ENCODE results near the gene MUSK.

Gene MUSK

DNA sequence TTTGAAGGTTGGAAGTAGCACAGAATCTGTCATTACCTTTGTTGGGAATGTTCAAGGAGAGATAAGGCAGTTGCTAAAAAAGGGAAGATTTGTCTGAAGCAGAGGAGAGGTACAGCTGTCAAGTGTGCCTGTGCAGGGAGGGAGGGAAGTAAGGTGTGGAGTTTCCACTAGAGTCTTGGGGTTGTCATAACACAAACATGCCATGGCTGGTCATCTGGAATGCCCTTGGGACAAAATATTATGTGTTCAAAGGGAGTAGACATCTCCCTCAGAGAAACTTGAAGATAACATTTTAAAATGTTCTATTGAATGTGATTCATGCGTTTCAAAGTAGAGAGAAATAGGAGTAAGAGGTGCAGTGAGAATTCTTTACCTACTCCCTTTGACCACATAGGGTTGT lies 95.0 kb downstream of the MUSK start:
- Histone ChIP-seq H3K9me3 (ENCODE audit: control insufficient read depth, insufficient read depth, low read depth, low read length) (0 out of 2 replicates have a peak, but pooled peaks cover 3% of the 10 kb centered on the region), H3K9ac (ENCODE audit: low read length) (no peak overlapping the region), H3K4me1 (ENCODE audit: control insufficient read depth, insufficient read depth, low read length) (no peaks in the 10 kb centered on the region), H3K4me3 (ENCODE audit: low read depth, low read length) (no peak overlapping the region), H3K27me3 (ENCODE audit: control insufficient read depth, insufficient read depth, low read length) (no peaks in the 10 kb centered on the region), H3K27ac (ENCODE audit: low read depth, low read length) (no peak overlapping the region), H3K36me3 (ENCODE audit: control insufficient read depth, insufficient read depth, low read length) (no peaks in the 10 kb centered on the region)

DNA sequence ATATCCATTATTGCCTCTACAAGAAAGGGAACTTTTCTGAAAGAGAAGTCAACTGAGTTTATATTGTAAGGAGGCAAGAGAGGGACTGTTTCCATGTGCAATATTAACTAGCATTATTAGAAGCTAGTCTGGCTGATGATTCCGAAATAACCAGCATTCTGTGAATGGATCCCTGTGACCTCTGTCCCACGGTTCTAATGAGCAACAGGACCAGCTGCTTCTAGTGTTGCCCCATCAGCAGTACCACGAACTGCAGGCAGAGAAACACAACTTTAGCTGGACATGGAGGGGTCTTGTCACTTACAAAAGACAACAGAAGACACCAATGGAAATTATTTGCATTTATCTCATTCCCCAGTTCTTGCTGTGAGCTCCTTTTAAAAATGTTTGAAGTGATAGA lies 95.4 kb downstream of the MUSK start:
- Histone ChIP-seq H3K4me1 (ENCODE audit: control insufficient read depth, insufficient read depth, low read length) (no peaks in the 10 kb centered on the region), H3K4me3 (ENCODE audit: low read depth, low read length) (no peak overlapping the region), H3K9me3 (ENCODE audit: control insufficient read depth, insufficient read depth, low read depth, low read length) (0 out of 2 replicates have a peak, but pooled peaks cover 1% of the 10 kb centered on the region), H3K9ac (ENCODE audit: low read length) (no peak overlapping the region), H3K27me3 (ENCODE audit: control insufficient read depth, insufficient read depth, low read length) (no peaks in the 10 kb centered on the region), H3K36me3 (ENCODE audit: control insufficient read depth, insufficient read depth, low read length) (no peaks in the 10 kb centered on the region), H3K27ac (ENCODE audit: low read depth, low read length) (no peak overlapping the region)

DNA sequence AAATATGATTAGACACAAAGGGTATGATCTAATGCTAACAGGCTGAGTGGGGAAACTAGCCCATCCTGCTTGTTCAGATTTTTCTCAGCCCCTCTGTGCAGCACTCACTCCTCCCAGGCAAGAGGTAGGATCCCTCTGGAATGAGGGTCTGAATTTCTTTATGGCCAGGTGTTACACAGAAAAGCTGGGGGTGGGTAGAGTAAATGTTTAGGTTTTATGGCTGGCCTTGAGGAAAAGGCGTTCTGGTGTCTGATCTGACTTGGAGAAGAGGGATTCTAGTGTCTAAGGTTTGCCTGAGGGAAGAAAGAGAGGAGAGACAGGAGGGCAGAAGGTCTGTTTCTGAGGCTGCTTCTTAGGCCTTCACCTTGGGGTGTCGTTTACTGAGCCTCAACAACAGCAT lies 97.3 kb downstream of the MUSK start:
- Histone ChIP-seq H3K9ac (ENCODE audit: low read length) (no peak overlapping the region), H3K4me1 (ENCODE audit: control insufficient read depth, insufficient read depth, low read length) (no peaks in the 10 kb centered on the region), H3K27me3 (ENCODE audit: control insufficient read depth, insufficient read depth, low read length) (no peaks in the 10 kb centered on the region), H3K27ac (ENCODE audit: low read depth, low read length) (no peak overlapping the region), H3K4me3 (ENCODE audit: low read depth, low read length) (no peak overlapping the region), H3K9me3 (ENCODE audit: control insufficient read depth, insufficient read depth, low read depth, low read length) (no peaks in the 10 kb centered on the region), H3K36me3 (ENCODE audit: control insufficient read depth, insufficient read depth, low read length) (no peaks in the 10 kb centered on the region)

DNA sequence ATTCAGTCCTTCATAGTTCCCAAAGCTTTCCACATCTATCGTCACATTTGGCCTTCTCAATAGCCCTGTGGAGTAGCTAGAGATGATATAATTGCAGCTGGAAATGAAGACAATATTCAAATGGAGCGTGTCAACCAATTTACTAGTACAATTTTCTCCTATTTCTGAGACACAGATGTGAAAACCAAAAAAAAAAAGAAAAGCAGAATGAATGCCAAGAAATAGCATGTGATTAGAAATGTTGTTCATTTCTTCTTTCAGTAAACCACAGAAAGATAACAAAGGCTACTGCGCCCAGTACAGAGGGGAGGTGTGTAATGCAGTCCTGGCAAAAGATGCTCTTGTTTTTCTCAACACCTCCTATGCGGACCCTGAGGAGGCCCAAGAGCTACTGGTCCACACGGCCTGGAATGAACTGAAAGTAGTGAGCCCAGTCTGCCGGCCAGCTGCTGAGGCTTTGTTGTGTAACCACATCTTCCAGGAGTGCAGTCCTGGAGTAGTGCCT lies 99.0 kb downstream of the MUSK start:
- H3K4me1 ChIP-seq (ENCODE audit: control insufficient read depth, insufficient read depth, low read length) = no peaks in the 10 kb centered on the region
- H3K9ac ChIP-seq (ENCODE audit: low read length) = no peak overlapping the region
- no peaks in the 10 kb centered on the region for H3K9me3 ChIP-seq (ENCODE audit: control insufficient read depth, insufficient read depth, low read depth, low read length)
- H3K27ac ChIP-seq (ENCODE audit: low read depth, low read length) = no peak overlapping the region
- no peaks in the 10 kb centered on the region for H3K27me3 ChIP-seq (ENCODE audit: control insufficient read depth, insufficient read depth, low read length)
- H3K4me3 ChIP-seq (ENCODE audit: low read depth, low read length) = no peak overlapping the region
- no peaks in the 10 kb centered on the region for H3K36me3 ChIP-seq (ENCODE audit: control insufficient read depth, insufficient read depth, low read length)

DNA sequence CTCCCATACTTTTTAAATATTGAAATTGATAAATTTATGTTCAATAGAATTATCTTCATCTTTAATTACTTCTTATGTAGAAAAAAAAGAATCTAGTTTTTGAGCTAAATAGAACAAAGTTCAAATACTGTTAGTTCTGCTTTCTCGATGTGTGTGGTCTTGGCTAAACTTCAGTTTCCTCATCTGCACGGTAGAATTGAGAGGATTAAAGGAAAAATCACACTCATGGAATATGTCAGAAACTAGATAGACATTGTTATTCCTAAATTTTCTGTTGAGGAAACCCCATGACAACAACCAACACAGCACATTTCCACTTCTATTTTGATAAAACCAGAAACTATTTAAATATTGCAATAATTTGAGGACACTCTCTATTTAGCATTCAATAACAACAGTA lies 100.3 kb downstream of the MUSK start:
- H3K27ac ChIP-seq (ENCODE audit: low read depth, low read length) = no peak overlapping the region
- H3K4me3 ChIP-seq (ENCODE audit: low read depth, low read length) = no peak overlapping the region
- no peaks in the 10 kb centered on the region for H3K36me3 ChIP-seq (ENCODE audit: control insufficient read depth, insufficient read depth, low read length)
- H3K4me1 ChIP-seq (ENCODE audit: control insufficient read depth, insufficient read depth, low read length) = no peaks in the 10 kb centered on the region
- no peaks in the 10 kb centered on the region for H3K27me3 ChIP-seq (ENCODE audit: control insufficient read depth, insufficient read depth, low read length)
- H3K9me3 ChIP-seq (ENCODE audit: control insufficient read depth, insufficient read depth, low read depth, low read length) = no peaks in the 10 kb centered on the region
- H3K9ac ChIP-seq (ENCODE audit: low read length) = no peak overlapping the region

DNA sequence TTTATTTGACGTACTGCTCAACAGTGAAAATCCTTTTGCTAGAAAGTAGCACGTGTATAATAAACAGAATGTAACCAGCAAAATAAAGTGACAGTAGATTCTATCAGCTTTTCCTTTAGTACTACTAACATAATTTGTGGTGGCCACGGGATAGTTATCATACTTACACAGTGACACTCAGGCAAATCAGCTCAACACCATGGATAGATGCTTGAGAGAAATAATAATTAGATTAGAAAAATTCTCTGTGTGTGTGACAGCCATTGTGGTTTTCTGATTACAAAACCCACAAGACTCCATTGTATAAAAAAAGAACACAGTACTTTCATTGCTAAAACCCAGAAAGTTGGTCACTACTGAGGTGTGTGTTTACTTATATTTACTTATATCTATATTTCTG lies 101.1 kb downstream of the MUSK start:
- H3K9me3 ChIP-seq (ENCODE audit: control insufficient read depth, insufficient read depth, low read depth, low read length) = no peaks in the 10 kb centered on the region
- H3K4me3 ChIP-seq (ENCODE audit: low read depth, low read length) = no peak overlapping the region
- H3K9ac ChIP-seq (ENCODE audit: low read length) = no peak overlapping the region
- no peak overlapping the region for H3K27ac ChIP-seq (ENCODE audit: low read depth, low read length)
- H3K4me1 ChIP-seq (ENCODE audit: control insufficient read depth, insufficient read depth, low read length) = no peaks in the 10 kb centered on the region
- no peaks in the 10 kb centered on the region for H3K36me3 ChIP-seq (ENCODE audit: control insufficient read depth, insufficient read depth, low read length)
- H3K27me3 ChIP-seq (ENCODE audit: control insufficient read depth, insufficient read depth, low read length) = no peaks in the 10 kb centered on the region

DNA sequence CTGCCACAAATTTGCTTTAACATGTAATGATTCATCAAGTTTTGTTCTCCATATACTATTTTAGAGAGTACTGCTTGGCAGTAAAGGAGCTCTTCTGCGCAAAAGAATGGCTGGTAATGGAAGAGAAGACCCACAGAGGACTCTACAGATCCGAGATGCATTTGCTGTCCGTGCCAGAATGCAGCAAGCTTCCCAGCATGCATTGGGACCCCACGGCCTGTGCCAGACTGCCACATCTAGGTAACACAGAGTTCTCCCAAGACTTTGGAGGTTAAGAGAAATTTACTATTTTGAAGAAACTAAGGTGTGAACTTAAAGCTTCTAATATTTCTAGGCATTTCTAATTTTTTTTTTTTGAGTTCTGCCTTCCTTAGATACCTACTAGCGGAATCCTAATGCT lies 107.1 kb downstream of the MUSK start:
- Histone ChIP-seq H3K27ac (ENCODE audit: low read depth, low read length) (no peak overlapping the region), H3K4me1 (ENCODE audit: control insufficient read depth, insufficient read depth, low read length) (peaks cover 14% of the 10 kb centered on the region; the same call in 1 of the 2 replicates), H3K9ac (ENCODE audit: low read length) (no peak overlapping the region), H3K27me3 (ENCODE audit: control insufficient read depth, insufficient read depth, low read length) (no peaks in the 10 kb centered on the region), H3K9me3 (ENCODE audit: control insufficient read depth, insufficient read depth, low read depth, low read length) (no peaks in the 10 kb centered on the region), H3K36me3 (ENCODE audit: control insufficient read depth, insufficient read depth, low read length) (no peaks in the 10 kb centered on the region), H3K4me3 (ENCODE audit: low read depth, low read length) (no peak overlapping the region)

DNA sequence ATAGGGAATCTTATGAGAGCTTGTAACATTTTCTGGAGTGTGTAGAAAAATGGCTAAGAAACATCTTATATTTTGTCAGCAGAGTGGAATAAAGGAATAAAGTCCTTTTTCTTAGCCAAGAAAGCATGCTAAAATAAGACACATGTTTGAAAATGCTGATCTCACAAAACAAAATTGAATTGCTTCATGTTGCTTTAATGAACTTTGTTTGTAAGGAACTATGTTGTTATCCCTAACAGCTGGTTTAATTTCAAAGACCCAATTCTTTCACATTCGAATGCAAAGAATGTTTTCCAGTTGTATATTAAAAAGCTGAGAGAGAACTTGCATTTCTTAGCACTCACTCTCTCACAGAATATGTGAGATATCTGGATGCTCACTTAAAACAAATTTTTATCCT lies 107.6 kb downstream of the MUSK start:
- H3K4me1 ChIP-seq (ENCODE audit: control insufficient read depth, insufficient read depth, low read length) = peaks cover 14% of the 10 kb centered on the region; the same call in 1 of the 2 replicates
- no peaks in the 10 kb centered on the region for H3K36me3 ChIP-seq (ENCODE audit: control insufficient read depth, insufficient read depth, low read length)
- no peak overlapping the region for H3K9ac ChIP-seq (ENCODE audit: low read length)
- no peaks in the 10 kb centered on the region for H3K27me3 ChIP-seq (ENCODE audit: control insufficient read depth, insufficient read depth, low read length)
- no peak overlapping the region for H3K27ac ChIP-seq (ENCODE audit: low read depth, low read length)
- H3K4me3 ChIP-seq (ENCODE audit: low read depth, low read length) = no peak overlapping the region
- no peaks in the 10 kb centered on the region for H3K9me3 ChIP-seq (ENCODE audit: control insufficient read depth, insufficient read depth, low read depth, low read length)

DNA sequence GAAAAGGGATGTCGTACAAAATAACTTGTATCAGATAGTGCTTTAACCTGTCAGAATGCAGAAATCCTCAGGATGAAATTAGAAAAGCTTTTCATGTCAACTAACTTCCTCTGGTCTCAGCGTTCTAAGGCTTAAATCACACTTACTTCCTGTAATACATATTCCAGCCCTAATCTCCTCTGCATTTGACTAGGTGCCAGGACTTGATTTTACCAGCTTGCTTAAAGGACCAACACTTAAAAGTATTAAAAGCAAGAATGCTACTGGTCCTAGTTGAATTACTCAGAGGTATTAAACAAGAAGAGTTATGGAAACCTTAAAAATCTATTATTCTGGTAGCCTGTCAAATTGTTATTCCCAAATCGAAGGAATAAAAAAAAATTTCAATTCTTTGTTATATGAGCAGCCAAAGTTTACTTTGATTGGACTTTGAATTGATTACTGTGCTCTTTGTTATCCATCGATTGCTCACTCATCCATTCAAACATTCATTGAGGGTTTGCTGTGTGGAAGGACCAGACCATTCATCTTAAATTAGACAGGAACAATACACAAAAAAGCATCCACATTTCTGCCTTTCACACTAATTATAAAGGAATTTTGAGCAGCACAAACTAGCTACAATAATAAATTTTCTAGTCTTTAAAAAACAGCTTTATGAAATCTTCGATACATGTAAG lies 108.7 kb downstream of the MUSK start:
- Histone ChIP-seq H3K4me1 (ENCODE audit: control insufficient read depth, insufficient read depth, low read length) (peaks cover 14% of the 10 kb centered on the region; the same call in 1 of the 2 replicates), H3K27ac (ENCODE audit: low read depth, low read length) (no peak overlapping the region), H3K27me3 (ENCODE audit: control insufficient read depth, insufficient read depth, low read length) (no peaks in the 10 kb centered on the region), H3K9ac (ENCODE audit: low read length) (no peak overlapping the region), H3K36me3 (ENCODE audit: control insufficient read depth, insufficient read depth, low read length) (no peaks in the 10 kb centered on the region), H3K4me3 (ENCODE audit: low read depth, low read length) (no peak overlapping the region), H3K9me3 (ENCODE audit: control insufficient read depth, insufficient read depth, low read depth, low read length) (no peaks in the 10 kb centered on the region)

DNA sequence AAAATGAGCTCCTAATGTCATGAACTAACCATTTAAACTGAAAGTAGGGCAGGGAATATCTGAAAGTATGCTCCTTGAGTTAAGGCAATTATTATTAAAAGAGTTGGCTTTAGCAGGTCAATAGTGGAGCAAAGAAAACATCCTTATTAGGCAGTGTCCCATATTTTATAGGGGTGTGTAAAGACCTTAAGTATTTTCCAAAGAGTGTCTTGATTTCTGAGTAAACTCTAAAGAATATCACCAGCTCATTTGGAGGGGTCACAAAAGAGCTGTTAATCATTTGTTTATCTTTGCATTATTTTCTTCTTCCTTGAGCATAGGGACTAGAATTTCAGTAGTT lies 109.3 kb downstream of the MUSK start:
- no peak overlapping the region for H3K9ac ChIP-seq (ENCODE audit: low read length)
- H3K27me3 ChIP-seq (ENCODE audit: control insufficient read depth, insufficient read depth, low read length) = no peaks in the 10 kb centered on the region
- no peak overlapping the region for H3K27ac ChIP-seq (ENCODE audit: low read depth, low read length)
- peaks cover 14% of the 10 kb centered on the region; the same call in 1 of the 2 replicates for H3K4me1 ChIP-seq (ENCODE audit: control insufficient read depth, insufficient read depth, low read length)
- no peak overlapping the region for H3K4me3 ChIP-seq (ENCODE audit: low read depth, low read length)
- H3K9me3 ChIP-seq (ENCODE audit: control insufficient read depth, insufficient read depth, low read depth, low read length) = no peaks in the 10 kb centered on the region
- no peaks in the 10 kb centered on the region for H3K36me3 ChIP-seq (ENCODE audit: control insufficient read depth, insufficient read depth, low read length)

DNA sequence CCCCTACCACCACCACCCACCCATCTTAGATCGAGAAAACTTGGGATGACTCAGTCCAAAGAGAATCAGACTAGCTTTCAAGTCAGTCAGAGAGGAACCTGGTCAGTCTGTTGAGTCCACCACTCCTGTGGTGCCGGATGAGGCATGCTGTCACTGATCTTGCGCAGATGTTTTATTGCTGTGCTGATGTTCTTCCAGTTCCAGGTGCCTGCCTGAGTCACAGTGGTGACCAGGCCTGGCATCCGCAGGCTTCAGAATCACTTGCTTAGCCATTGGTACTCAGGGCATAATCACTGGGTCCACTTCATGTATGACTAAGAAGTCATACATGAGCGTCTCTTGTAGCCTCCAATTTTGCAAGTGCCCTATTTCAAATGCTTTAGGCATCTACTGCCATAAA lies 114.1 kb downstream of the MUSK start:
- Histone ChIP-seq H3K27ac (ENCODE audit: low read depth, low read length) (no peak overlapping the region), H3K9ac (ENCODE audit: low read length) (no peak overlapping the region), H3K9me3 (ENCODE audit: control insufficient read depth, insufficient read depth, low read depth, low read length) (no peaks in the 10 kb centered on the region), H3K4me3 (ENCODE audit: low read depth, low read length) (no peak overlapping the region), H3K4me1 (ENCODE audit: control insufficient read depth, insufficient read depth, low read length) (peaks cover 4% of the 10 kb centered on the region; the same call in 1 of the 2 replicates), H3K27me3 (ENCODE audit: control insufficient read depth, insufficient read depth, low read length) (no peaks in the 10 kb centered on the region), H3K36me3 (ENCODE audit: control insufficient read depth, insufficient read depth, low read length) (no peaks in the 10 kb centered on the region)

Data from HUES6 (cell line).